A549 treated with RU486 at 1 μM for 4 hours (cell line): ENCODE measurements around the gene SLC25A45. TPM values are rescaled to one million over a fixed set of nuclear protein-coding genes. Genes with fewer than 3 reads are reported as not detected.

ENCODE experiments used
- total RNA-seq: library from RNA; stranded (reverse); fragments of 200-300 nt; extraction: Qiagen RNA extraction; gene quantifications from 5 replicates; pipeline ENCODE4 v1.2.3, GENCODE V29; 2022; ENCODE audit warnings: low read depth

SLC25A45 gene, protein sequence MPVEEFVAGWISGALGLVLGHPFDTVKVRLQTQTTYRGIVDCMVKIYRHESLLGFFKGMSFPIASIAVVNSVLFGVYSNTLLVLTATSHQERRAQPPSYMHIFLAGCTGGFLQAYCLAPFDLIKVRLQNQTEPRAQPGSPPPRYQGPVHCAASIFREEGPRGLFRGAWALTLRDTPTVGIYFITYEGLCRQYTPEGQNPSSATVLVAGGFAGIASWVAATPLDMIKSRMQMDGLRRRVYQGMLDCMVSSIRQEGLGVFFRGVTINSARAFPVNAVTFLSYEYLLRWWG
- total RNA-seq, result 9.8 to 12.9 TPM (median 10.9 TPM) in 5 replicates

DNA sequence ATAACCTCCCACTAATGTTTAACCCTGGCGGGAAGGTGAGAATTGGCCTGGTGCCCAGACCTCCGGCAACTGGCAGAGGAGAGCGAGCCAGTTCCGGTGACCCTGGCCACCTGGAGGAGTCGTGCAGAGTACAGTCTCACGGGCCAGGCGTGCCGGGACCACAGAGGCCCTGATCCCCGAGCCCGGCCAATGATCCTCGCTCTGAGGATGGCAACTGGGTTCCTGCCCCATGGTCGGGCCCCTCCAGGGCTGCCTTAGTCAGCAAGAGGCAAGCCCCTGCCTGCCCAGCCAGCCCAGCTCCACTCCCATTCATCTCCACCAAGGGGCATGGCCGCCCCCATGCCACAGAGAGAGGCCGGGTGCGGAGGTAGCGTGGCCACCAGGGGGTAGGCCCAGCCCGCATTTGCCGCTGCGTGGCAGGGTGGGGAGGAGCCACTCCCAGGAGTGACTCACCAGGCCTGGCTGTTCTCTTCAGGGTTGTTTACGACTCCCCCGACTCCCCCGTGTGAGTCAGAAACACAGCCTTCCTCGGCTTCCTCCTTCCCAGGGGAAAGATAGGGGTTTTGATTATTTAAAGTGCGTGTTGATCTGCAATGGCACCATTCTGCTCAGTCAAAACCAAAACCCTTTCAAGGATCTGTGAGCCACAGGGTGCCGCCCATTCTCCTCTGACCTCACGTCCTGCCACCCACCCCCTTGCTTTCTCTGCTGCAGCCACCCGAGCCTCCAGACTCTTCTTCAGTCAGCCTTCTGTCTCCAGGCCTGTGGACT, at the start of gene SLC25A45:
Gene SLC25A45, minus strand, starts transcription at position 614 of the 771 bp plus-strand sequence. CDS start 695 bp downstream, outside the sequence.

GRCh38 chr11:65422633-65423515, 40.4 kb upstream of the SLC25A45 start, which contains the start of gene NEAT1:
NEAT1 (plus strand) TSS chr11:65422798.

GRCh38 chr11:65386307-65387140, 4.1 kb upstream of the SLC25A45 start, which contains the start of gene FRMD8:
FRMD8 (plus strand) TSS chr11:65386637; CDS start chr11:65387037, 400 bp downstream.

DNA sequence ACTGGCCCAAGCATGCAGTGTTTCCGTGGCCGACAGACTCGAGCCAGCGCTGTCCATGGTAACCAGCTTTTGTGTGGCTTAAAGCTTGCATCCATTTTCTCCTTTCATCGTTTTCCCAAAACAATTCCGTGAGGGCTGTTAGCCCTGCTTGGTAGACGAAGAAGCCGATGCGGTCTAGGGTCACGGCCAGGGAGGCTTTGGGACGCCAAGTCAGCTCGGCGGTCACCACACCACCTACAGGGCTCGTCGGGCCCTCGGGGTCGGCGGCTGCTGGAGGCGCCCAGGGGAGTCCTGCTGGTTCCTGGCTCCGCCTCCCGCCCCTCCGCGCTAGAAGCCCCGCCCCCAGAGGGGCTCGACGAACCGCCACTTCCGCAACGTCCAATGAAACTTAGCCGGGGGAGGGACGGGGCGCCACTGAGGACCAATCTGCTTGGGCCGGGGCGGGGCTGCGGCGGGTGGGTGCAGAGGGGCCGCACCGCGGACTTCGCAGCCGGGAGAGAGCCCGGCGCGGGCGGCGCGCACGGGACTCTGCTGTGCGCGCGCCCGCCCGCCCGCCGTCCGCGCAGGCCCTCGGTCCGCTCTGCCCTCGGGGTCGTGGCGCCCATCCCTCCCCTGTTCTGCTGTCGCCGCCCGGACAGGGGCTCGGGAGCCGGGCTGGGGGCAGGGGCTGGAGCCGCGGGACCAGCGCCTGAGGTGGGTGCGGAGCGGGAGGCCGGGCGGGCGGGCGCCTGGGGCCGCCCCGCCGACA, 28.0 kb downstream of the SLC25A45 start, which contains the start of gene TIGD3:
Gene TIGD3, plus strand, starts transcription at position 487 of the 748 bp plus-strand sequence. CDS start 1,058 bp downstream, outside the sequence.

Other genes with a start within 250 kb of the SLC25A45 start
- 27.8 to 43.7 TPM (median 41.1 TPM) in 5 replicates for gene SYVN1, start 248.1 kb downstream of the SLC25A45 start, total RNA-seq
- gene SPDYC, start 212.4 kb downstream of the SLC25A45 start, total RNA-seq, result not detected in 5 replicates
- 90.5 to 114 TPM (median 104 TPM) in 5 replicates for gene CAPN1, start 200.7 kb downstream of the SLC25A45 start, total RNA-seq
- gene POLA2, start 120.7 kb downstream of the SLC25A45 start, total RNA-seq, result 13.0 to 21.6 TPM (median 16.9 TPM) in 5 replicates
- 12.9 to 17.9 TPM (median 15.8 TPM) in 5 replicates for gene CDC42EP2, start 67.8 kb downstream of the SLC25A45 start, total RNA-seq
- 38.9 to 41.1 TPM (median 39.0 TPM) in 5 replicates for gene DPF2, start 48.8 kb downstream of the SLC25A45 start, total RNA-seq
- 0.58 to 1.2 TPM (median 0.86 TPM) in 5 replicates for gene TIGD3, start 27.9 kb downstream of the SLC25A45 start, total RNA-seq
- gene FRMD8, start 4.0 kb upstream of the SLC25A45 start, total RNA-seq, result 38.6 to 57.7 TPM (median 48.3 TPM) in 5 replicates
- 119 to 272 TPM (median 214 TPM) in 5 replicates for gene NEAT1, start 40.2 kb upstream of the SLC25A45 start, total RNA-seq
- 26.0 to 79.2 TPM (median 71.5 TPM) in 5 replicates for gene MALAT1, start 116.4 kb upstream of the SLC25A45 start, total RNA-seq
- 41.8 to 64.0 TPM (median 60.8 TPM) in 5 replicates for gene SCYL1, start 142.4 kb upstream of the SLC25A45 start, total RNA-seq
- gene LTBP3, start 175.7 kb upstream of the SLC25A45 start, total RNA-seq, result 89.5 to 139 TPM (median 115 TPM) in 5 replicates
- gene ZNRD2, start 187.8 kb upstream of the SLC25A45 start, total RNA-seq, result 68.9 to 82.1 TPM (median 80.4 TPM) in 5 replicates
- gene FAM89B, start 189.9 kb upstream of the SLC25A45 start, total RNA-seq, result 27.5 to 57.1 TPM (median 48.3 TPM) in 5 replicates
- 26.8 to 46.1 TPM (median 41.0 TPM) in 5 replicates for gene EHBP1L1, start 193.4 kb upstream of the SLC25A45 start, total RNA-seq
- 0.21 to 1.4 TPM (median 0.57 TPM) in 5 replicates for gene KCNK7, start 213.2 kb upstream of the SLC25A45 start, total RNA-seq
- 37.5 to 55.8 TPM (median 50.4 TPM) in 5 replicates for gene MAP3K11, start 231.6 kb upstream of the SLC25A45 start, total RNA-seq
- gene PCNX3, start 233.1 kb upstream of the SLC25A45 start, total RNA-seq, result 24.0 to 39.4 TPM (median 33.5 TPM) in 5 replicates